Neural crest cell (in vitro differentiated cells): ENCODE data around the gene PTGR3. TPM values are rescaled to one million over a fixed set of nuclear protein-coding genes. Genes with fewer than 3 reads are reported as not detected.

Experiments used
- DNase-seq: peaks from one replicate; pipeline ENCODE4 v3.0.0; 2021; ENCODE audit warnings: low read depth, mixed read lengths, low spot score
- H3K27ac Mint-ChIP-seq: one replicate; pipeline ENCODE4 v1.8.0; 2021; ENCODE audit warnings: mild to moderate bottlenecking, mixed read lengths; ENCODE audit not compliant: unreplicated experiment
- H3K27me3 Mint-ChIP-seq: 2 replicates; pipeline ENCODE4 v1.8.0; 2021; ENCODE audit warnings: low read depth, mild to moderate bottlenecking, mixed read lengths
- H3K36me3 Mint-ChIP-seq: 2 replicates; pipeline ENCODE4 v1.8.0; 2021; ENCODE audit warnings: low read depth, mild to moderate bottlenecking, mixed read lengths
- H3K4me1 Mint-ChIP-seq: 2 replicates; pipeline ENCODE4 v1.8.0; 2021; ENCODE audit warnings: mixed read lengths
- H3K4me3 Mint-ChIP-seq: one replicate; pipeline ENCODE4 v1.8.0; 2021; ENCODE audit warnings: mild to moderate bottlenecking, mixed read lengths
- H3K9me3 Mint-ChIP-seq: 2 replicates; pipeline ENCODE4 v1.8.0; 2021; ENCODE audit warnings: mixed read lengths
- total RNA-seq: library from RNA; stranded (reverse); gene quantifications from 2 replicates; pipeline ENCODE4 v1.2.1, GENCODE V29; 2021
- TF ChIP-seq, protein P1 (sequence below): fragments of 200-600 bp; sonication (generic); conservative IDR thresholded peaks from 2 replicates; pipeline ENCODE4 v1.5.0; 2021; ENCODE audit warnings: antibody characterized with exemption, mild to moderate bottlenecking

The PTGR3 gene
- total RNA-seq, 1 donor from 2014 or later, result 12.1 TPM

DNA sequence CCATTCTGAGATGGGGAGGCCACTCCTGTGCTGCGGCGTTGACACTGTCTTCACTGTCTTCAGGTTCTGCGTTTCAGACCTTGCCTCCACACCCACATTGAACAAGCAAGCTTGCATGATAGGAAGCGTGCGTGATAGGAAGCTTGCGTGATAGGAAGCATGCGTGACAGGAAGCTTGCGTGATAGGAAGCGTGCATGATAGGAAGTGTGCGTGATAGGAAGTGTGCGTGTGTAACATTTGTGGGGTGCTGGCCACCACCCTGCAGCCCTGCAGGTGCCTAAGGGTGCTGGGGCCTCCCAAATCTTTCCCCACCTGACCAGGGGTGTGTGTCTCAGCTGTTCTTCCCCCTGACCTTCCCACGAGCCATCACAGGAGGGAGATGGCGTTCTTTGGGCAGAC is 27.0 kb upstream of the PTGR3 start:
- H3K9me3 Mint-ChIP-seq, result no peaks in the 10 kb centered on the region
- peaks cover 9% of the 10 kb centered on the region for H3K4me1 Mint-ChIP-seq
- no peaks in the 10 kb centered on the region for H3K27me3 Mint-ChIP-seq
- H3K27ac Mint-ChIP-seq, result no peak overlapping the region
- no peaks in the 10 kb centered on the region for H3K36me3 Mint-ChIP-seq
- H3K4me3 Mint-ChIP-seq, result no peak overlapping the region
- TF ChIP-seq, protein P1, sequence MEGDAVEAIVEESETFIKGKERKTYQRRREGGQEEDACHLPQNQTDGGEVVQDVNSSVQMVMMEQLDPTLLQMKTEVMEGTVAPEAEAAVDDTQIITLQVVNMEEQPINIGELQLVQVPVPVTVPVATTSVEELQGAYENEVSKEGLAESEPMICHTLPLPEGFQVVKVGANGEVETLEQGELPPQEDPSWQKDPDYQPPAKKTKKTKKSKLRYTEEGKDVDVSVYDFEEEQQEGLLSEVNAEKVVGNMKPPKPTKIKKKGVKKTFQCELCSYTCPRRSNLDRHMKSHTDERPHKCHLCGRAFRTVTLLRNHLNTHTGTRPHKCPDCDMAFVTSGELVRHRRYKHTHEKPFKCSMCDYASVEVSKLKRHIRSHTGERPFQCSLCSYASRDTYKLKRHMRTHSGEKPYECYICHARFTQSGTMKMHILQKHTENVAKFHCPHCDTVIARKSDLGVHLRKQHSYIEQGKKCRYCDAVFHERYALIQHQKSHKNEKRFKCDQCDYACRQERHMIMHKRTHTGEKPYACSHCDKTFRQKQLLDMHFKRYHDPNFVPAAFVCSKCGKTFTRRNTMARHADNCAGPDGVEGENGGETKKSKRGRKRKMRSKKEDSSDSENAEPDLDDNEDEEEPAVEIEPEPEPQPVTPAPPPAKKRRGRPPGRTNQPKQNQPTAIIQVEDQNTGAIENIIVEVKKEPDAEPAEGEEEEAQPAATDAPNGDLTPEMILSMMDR, result no peak
- no peak for DNase-seq

DNA sequence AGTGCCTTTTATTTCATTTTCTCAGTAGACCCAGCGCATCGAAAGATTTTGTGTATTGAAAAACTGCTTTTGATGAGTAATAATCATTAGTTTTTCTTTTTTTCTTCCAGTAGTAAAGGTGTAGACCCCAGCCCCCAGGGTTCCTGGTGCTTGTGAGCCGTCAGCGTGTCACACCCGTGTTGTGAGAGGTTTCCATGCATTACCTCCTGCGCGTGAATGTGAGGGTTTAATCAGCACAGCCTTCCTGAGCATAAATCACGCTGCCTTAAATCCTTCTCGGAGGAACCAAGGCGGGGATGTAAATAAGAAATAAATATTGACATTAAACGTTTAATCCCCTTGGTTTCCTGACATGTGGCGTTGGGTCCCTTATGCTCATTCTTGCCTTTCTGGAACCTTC is 26.0 kb upstream of the PTGR3 start:
- Mint-ChIP-seq H3K36me3 (no peaks in the 10 kb centered on the region), H3K4me3 (no peak overlapping the region), H3K4me1 (peaks cover 9% of the 10 kb centered on the region), H3K27me3 (no peaks in the 10 kb centered on the region), H3K27ac (no peak overlapping the region), H3K9me3 (no peaks in the 10 kb centered on the region)
- TF ChIP-seq, protein P1, result no peak
- DNase-seq, result no peak

DNA sequence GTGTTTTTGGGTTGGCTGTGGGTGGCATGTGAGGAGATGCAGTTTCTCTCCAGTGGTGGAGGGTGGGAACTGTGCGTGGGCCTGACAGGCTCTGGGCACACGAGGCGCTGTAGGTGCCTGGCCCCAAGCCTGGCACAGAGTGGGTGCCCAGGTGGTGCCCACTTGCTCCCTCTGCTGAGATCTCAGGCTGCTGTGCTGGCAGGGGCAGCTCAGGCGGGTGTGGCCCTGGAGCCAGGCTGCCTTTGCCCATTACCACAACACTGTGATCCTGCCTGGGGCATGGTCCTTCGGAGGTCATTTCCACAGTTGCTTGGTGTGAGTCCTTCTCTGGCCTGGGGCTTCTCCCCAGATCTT is 22.1 kb upstream of the PTGR3 start:
- Mint-ChIP-seq H3K36me3 (peaks cover 2% of the 10 kb centered on the region), H3K4me1 (peaks cover 33% of the 10 kb centered on the region)
- TF ChIP-seq, protein P1, result no peak

DNA sequence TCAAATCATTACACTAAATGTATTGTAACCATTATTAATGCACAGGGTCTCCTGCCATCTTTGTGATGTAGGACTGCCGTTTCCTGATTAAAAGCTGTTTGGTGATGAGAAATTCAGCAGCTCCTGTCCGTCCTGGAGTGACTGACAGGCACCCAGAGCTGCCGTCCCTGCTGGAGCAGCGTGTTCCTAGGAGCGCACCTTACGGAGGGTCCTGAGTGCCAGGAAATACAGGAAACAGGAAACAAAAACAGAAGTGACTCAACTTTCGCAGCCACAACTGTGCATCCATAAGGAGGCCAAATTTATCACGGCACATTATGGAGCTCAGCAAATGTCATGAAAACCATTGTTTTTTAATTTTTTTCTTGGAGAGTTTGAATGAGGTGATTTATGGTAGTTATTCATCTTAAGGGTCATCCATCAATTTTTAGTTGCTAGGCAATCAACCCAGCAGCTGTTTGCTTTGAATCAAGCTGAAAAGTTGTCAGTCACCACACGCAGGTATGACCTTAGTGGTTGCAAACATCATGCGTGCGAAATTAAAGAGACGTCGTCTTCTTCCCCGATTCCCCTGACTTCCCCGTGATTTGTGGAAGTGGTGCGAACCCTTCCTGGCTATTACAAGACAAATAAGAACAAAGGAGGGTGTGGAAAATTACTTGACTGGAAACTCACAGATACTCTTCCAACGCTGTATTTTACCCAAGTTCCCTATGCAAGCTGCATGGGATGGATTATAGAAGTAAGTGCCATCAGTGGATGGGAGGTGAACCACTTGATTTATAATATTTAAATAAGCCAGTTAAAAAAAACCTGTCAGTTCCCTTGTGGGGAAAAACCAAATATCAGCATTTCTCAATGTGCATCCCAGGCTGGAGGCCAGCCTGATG is 21.5 kb upstream of the PTGR3 start:
- Mint-ChIP-seq H3K36me3 (peaks cover 2% of the 10 kb centered on the region), H3K27me3 (no peaks in the 10 kb centered on the region), H3K27ac (no peak overlapping the region), H3K4me3 (no peak overlapping the region), H3K4me1 (peaks cover 33% of the 10 kb centered on the region), H3K9me3 (no peaks in the 10 kb centered on the region)
- TF ChIP-seq, protein P1, result no peak
- no peak for DNase-seq

More for the DNA sequence above, 22.1 kb upstream of the PTGR3 start:
- DNase-seq, result no peak
- H3K27ac Mint-ChIP-seq, result no peak overlapping the region
- no peaks in the 10 kb centered on the region for H3K27me3 Mint-ChIP-seq
- H3K9me3 Mint-ChIP-seq, result no peaks in the 10 kb centered on the region
- H3K4me3 Mint-ChIP-seq, result no peak overlapping the region

DNA sequence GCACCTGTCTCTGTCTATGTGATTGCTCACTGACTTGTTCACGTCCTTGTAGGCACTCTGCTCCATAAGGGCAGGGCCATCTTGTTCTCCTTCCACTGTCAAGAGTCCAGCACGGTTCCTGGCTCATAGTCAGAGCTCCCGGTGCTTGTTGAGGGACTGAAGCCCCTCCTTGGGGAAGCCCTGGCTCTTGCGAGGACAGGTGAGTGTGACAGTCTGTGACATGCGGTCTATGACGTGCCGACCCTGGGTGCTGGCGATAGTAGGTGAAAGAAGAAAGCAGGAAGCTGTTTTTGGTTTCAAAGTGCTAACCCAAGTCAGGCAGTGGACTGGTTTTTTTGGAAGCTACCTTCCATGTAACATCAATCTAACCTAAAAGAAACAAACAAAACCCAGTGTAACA is 20.5 kb upstream of the PTGR3 start:
- H3K27me3 Mint-ChIP-seq, result no peaks in the 10 kb centered on the region
- no peaks in the 10 kb centered on the region for H3K9me3 Mint-ChIP-seq
- H3K36me3 Mint-ChIP-seq, result peaks cover 2% of the 10 kb centered on the region
- H3K27ac Mint-ChIP-seq, result no peak overlapping the region
- DNase-seq, result no peak
- TF ChIP-seq, protein P1, result no peak
- no peak overlapping the region for H3K4me3 Mint-ChIP-seq
- peaks cover 33% of the 10 kb centered on the region for H3K4me1 Mint-ChIP-seq
